ENCODE results near the gene SULT1A1. TPM values are rescaled to one million over a fixed set of nuclear protein-coding genes. Genes with fewer than 3 reads are reported as not detected.
"Not testable (repeated sequence)": the region's sequence is repeated elsewhere in the genome, so short reads cannot be mapped to it uniquely, and the experiment has no call there.

The SULT1A1 gene
- total RNA-seq (4.2 and 5.0 TPM in 2 replicates), polyA plus RNA-seq (5.0 and 7.1 TPM in 2 replicates), polyA minus RNA-seq (3.3 and 4.3 TPM in 2 replicates)
- total RNA-seq (2013), result 2.3 TPM

DNA sequence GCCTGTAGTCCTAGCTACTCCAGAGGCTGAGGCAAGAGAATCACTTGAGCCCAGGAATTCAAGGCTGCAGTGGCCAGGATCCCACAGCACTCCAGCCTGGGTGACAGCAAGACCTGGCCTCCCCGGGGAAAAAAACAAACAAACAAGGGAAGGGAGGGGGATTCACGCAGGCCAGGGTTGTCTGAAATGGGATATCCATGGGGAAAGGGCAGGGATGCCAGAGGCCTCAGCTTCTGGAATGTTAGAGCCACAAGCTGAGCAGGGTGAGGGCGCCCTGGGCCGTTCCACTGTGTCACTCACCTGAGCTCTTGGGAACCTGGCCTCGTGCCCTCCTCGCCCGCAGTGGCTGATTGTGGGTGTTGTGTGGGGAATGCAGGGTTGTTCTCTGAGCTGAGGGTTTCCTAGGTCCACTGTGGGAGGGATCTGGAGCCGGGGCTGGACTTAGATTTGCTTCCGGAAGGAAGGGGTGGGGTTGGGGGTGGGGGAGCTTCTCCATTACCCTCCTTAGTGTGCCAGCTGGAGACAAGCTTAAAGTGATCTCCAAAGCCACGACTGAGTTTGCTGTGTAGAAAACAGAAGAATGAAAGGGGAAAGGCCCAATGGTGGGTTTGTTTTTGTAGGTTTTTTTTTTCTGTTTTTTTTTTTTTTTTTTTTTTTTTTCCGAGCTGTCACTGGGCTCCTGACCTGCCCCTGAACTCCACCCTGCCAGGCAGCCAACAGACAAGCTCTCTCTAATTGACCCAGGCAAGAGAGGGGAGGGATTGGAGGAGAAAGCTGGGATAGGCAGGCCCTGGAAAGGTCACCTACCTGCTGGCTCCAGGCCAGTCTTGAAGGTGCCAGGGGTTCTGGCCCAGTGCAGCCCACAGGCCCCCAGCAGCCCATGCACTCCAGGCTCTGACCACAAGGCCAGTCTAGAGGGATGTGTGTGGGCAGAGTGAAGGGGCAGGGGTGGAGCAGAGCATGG, at the start of gene SULT1A1:
TSS of gene SULT1A1 (minus strand) at position 414 of the 964 bp plus-strand sequence. CDS start 1,189 bp downstream, outside the sequence.
- Histone ChIP-seq H3K36me3 (replicated peaks in 1 of 2; ENCODE audit: control extremely low read depth in 1 of 2, control insufficient read depth in 1 of 2, extremely low read depth in 1 of 2, insufficient read depth in 2 of 2, low read length in 1 of 2) (no peaks in the 10 kb centered on the region), H3K4me1 (ENCODE audit: control insufficient read depth in 2 of 2, insufficient read depth in 2 of 2, low read length in 2 of 2) (no peaks in the 10 kb centered on the region), H4K20me1 (ENCODE audit: control insufficient read depth, insufficient read depth, low read length, poor library complexity, severe bottlenecking) (no peaks in the 10 kb centered on the region), H3K4me2 (replicated peaks; ENCODE audit: low read depth, low read length, poor library complexity, severe bottlenecking) (no peak within 1 kb of the TSS), H3K79me2 (ENCODE audit: control insufficient read depth, insufficient read depth, low read length) (no peaks in the 10 kb centered on the region), H2AFZ (ENCODE audit: insufficient read depth, low read depth, low read length, poor library complexity, severe bottlenecking) (no peak within 1 kb of the TSS), H3K9ac (ENCODE audit: low read length) (no peak within 1 kb of the TSS), H3K27me3 (replicated peaks in 1 of 4; ENCODE audit: control extremely low read depth in 1 of 4, control insufficient read depth in 3 of 4, insufficient read depth in 4 of 4, low read length in 3 of 4) (no peaks in the 10 kb centered on the region), H3K4me3 (ENCODE audit: control extremely low read depth in 1 of 5, extremely low read depth in 1 of 5, insufficient read depth in 1 of 5, low read depth in 2 of 5, low read length in 4 of 5) (no peak within 1 kb of the TSS), H3K27ac (ENCODE audit: low read length in 2 of 2) (no peak within 1 kb of the TSS), H3K9me3 (ENCODE audit: control extremely low read depth in 1 of 3, control insufficient read depth in 2 of 3, insufficient read depth in 1 of 3, low read length in 2 of 3) (no peaks in the 10 kb centered on the region)
- Mint-ChIP-seq H3K4me3 (no peak within 1 kb of the TSS), H3K9me3 (ENCODE audit: insufficient read depth) (no peaks in the 10 kb centered on the region), H3K27me3 (no peaks in the 10 kb centered on the region), H3K27ac (no peak within 1 kb of the TSS), H3K4me1 (peaks cover 1% of the 10 kb centered on the region)
- no peak for TF ChIP-seq EZH2 (IDR thresholded peaks at IDR 0.05; ENCODE audit: borderline replicate concordance, insufficient read depth, low read depth, low read length, poor library complexity, severe bottlenecking)
- no peak for TF ChIP-seq CTCF (IDR thresholded peaks at IDR 0.05)
- POLR2A ChIA-PET, result no interaction called here
- intact Hi-C loops (cut with micrococcal nuclease), result no loop called here
- 76% methylated on average over 8 of the region's 11 CpGs for WGBS (ENCODE audit: insufficient coverage)
- CTCF ChIA-PET, result no interaction called here
- ATAC-seq (ENCODE audit: low read depth), result no peak
- DNase-seq, result no peak

DNA sequence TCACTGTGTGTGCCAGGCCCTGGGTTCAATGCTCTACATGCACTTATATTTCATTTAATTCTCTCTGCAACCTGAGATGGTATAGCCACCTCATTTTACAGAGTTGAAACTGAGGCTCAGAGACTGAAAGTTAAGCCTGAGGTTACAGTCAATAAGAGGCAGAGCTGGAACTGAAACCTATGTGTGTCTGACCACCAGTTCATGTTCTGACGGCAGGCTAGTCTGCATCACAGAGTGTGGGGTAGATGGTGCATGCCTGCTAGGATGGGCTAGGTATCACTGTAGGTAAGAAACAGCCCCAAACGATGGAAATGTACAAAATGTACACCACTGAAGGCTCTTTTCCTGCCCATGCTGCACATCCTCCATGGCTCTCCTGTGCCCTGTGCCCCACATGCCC, 30.1 kb upstream of the SULT1A1 start:
- ATAC-seq (ENCODE audit: low read depth); H3K79me2 ChIP-seq (ENCODE audit: control insufficient read depth, insufficient read depth, low read length); intact Hi-C loops (cut with micrococcal nuclease); CTCF ChIA-PET; H3K27ac Mint-ChIP-seq; H4K20me1 ChIP-seq (ENCODE audit: control insufficient read depth, insufficient read depth, low read length, poor library complexity, severe bottlenecking); DNase-seq; H3K4me3 Mint-ChIP-seq; H3K4me3 ChIP-seq (ENCODE audit: control extremely low read depth in 1 of 5, extremely low read depth in 1 of 5, insufficient read depth in 1 of 5, low read depth in 2 of 5, low read length in 4 of 5); H3K27ac ChIP-seq (ENCODE audit: low read length in 2 of 2); H3K9me3 ChIP-seq (ENCODE audit: control extremely low read depth in 1 of 3, control insufficient read depth in 2 of 3, insufficient read depth in 1 of 3, low read length in 2 of 3); H3K4me1 ChIP-seq (ENCODE audit: control insufficient read depth in 2 of 2, insufficient read depth in 2 of 2, low read length in 2 of 2); H2AFZ ChIP-seq (ENCODE audit: insufficient read depth, low read depth, low read length, poor library complexity, severe bottlenecking); H3K36me3 ChIP-seq (replicated peaks in 1 of 2; ENCODE audit: control extremely low read depth in 1 of 2, control insufficient read depth in 1 of 2, extremely low read depth in 1 of 2, insufficient read depth in 2 of 2, low read length in 1 of 2); H3K4me1 Mint-ChIP-seq; H3K9me3 Mint-ChIP-seq (ENCODE audit: insufficient read depth); H3K27me3 ChIP-seq (replicated peaks in 1 of 4; ENCODE audit: control extremely low read depth in 1 of 4, control insufficient read depth in 3 of 4, insufficient read depth in 4 of 4, low read length in 3 of 4); H3K9ac ChIP-seq (ENCODE audit: low read length); POLR2A ChIA-PET; H3K4me2 ChIP-seq (replicated peaks; ENCODE audit: low read depth, low read length, poor library complexity, severe bottlenecking); H3K27me3 Mint-ChIP-seq: not testable (repeated sequence)
- no CpG with 5 or more reads among the region's 2 CpGs for WGBS (ENCODE audit: insufficient coverage)

DNA sequence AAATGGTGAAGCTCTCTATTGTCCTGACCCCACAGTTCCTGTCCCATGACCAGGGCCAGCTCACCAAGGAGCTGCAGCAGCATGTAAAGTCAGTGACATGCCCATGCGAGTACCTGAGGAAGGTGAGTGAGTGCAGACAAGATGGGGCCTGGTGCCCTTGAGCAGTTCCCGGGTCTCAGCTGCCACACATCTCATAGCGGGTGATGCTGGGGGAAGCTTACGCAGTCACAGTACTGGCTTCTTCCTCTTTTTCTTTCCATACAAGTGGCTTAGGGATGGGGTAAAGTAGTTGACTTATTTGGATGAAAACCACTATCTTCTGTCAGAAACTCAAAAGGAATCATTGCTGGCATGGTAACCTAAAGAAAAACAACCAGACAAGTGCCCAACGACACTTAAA, 28.5 kb upstream of the SULT1A1 start:
- H3K79me2 ChIP-seq (ENCODE audit: control insufficient read depth, insufficient read depth, low read length); H3K36me3 ChIP-seq (replicated peaks in 1 of 2; ENCODE audit: control extremely low read depth in 1 of 2, control insufficient read depth in 1 of 2, extremely low read depth in 1 of 2, insufficient read depth in 2 of 2, low read length in 1 of 2); intact Hi-C loops (cut with micrococcal nuclease); POLR2A ChIA-PET; H4K20me1 ChIP-seq (ENCODE audit: control insufficient read depth, insufficient read depth, low read length, poor library complexity, severe bottlenecking); CTCF ChIA-PET; H3K27me3 Mint-ChIP-seq; H3K27ac Mint-ChIP-seq; H3K4me1 ChIP-seq (ENCODE audit: control insufficient read depth in 2 of 2, insufficient read depth in 2 of 2, low read length in 2 of 2); H3K9ac ChIP-seq (ENCODE audit: low read length); H3K9me3 ChIP-seq (ENCODE audit: control extremely low read depth in 1 of 3, control insufficient read depth in 2 of 3, insufficient read depth in 1 of 3, low read length in 2 of 3); H3K4me1 Mint-ChIP-seq; H3K27ac ChIP-seq (ENCODE audit: low read length in 2 of 2); H3K27me3 ChIP-seq (replicated peaks in 1 of 4; ENCODE audit: control extremely low read depth in 1 of 4, control insufficient read depth in 3 of 4, insufficient read depth in 4 of 4, low read length in 3 of 4); H3K4me3 ChIP-seq (ENCODE audit: control extremely low read depth in 1 of 5, extremely low read depth in 1 of 5, insufficient read depth in 1 of 5, low read depth in 2 of 5, low read length in 4 of 5); H2AFZ ChIP-seq (ENCODE audit: insufficient read depth, low read depth, low read length, poor library complexity, severe bottlenecking); DNase-seq; ATAC-seq (ENCODE audit: low read depth); H3K4me3 Mint-ChIP-seq; H3K9me3 Mint-ChIP-seq (ENCODE audit: insufficient read depth); H3K4me2 ChIP-seq (replicated peaks; ENCODE audit: low read depth, low read length, poor library complexity, severe bottlenecking): not testable (repeated sequence)
- no CpG with 5 or more reads among the region's 5 CpGs for WGBS (ENCODE audit: insufficient coverage)
